Neural progenitor cell (in vitro differentiated cells): ENCODE data around the gene CIROP. TPM values are rescaled to one million over a fixed set of nuclear protein-coding genes. Genes with fewer than 3 reads are reported as not detected.

ENCODE experiments used
- DNase-seq: peaks from one replicate; pipeline ENCODE4 v3.0.0-alpha.2; 2016; ENCODE audit warnings: low spot score
- H2AFZ ChIP-seq: fragments of 200-600 bp; sonication (generic); replicated peaks from 2 replicates; pipeline ENCODE4 v1.6.1; 2016; ENCODE audit warnings: antibody characterized with exemption
- H3F3A ChIP-seq: fragments of 200-600 bp; sonication (generic); 2 replicates; pipeline ENCODE4 v1.6.1; 2016; ENCODE audit warnings: antibody characterized with exemption, low read depth
- H3K27ac ChIP-seq: fragments of 200-600 bp; sonication (generic); 2 replicates; pipeline ENCODE4 v1.5.1; 2016; ENCODE audit warnings: mild to moderate bottlenecking
- H3K27me3 ChIP-seq: fragments of 200-600 bp; sonication (generic); 2 replicates; pipeline ENCODE4 v1.6.1; 2016; ENCODE audit warnings: mild to moderate bottlenecking, moderate library complexity
- H3K36me3 ChIP-seq: fragments of 200-600 bp; sonication (generic); 2 replicates; pipeline ENCODE4 v1.5.1; 2016
- H3K4me1 ChIP-seq: fragments of 200-600 bp; sonication (generic); 2 replicates; pipeline ENCODE4 v1.6.1; 2016; ENCODE audit warnings: mixed run types
- H3K4me2 ChIP-seq: fragments of 200-600 bp; sonication (generic); 2 replicates; pipeline ENCODE4 v1.6.1; 2016
- H3K4me3 ChIP-seq: fragments of 200-600 bp; sonication (generic); 2 replicates; pipeline ENCODE4 v1.5.1; 2016
- H3K79me2 ChIP-seq: fragments of 200-600 bp; sonication (generic); 2 replicates; pipeline ENCODE4 v1.6.1; 2016; ENCODE audit warnings: low read depth
- H3K9ac ChIP-seq: fragments of 200-600 bp; sonication (generic); 2 replicates; pipeline ENCODE4 v1.6.1; 2016
- H3K9me3 ChIP-seq: fragments of 200-600 bp; sonication (generic); 2 replicates; pipeline ENCODE4 v1.5.1; 2016; ENCODE audit warnings: low read depth
- H4K20me1 ChIP-seq: fragments of 200-600 bp; sonication (generic); 2 replicates; pipeline ENCODE4 v1.6.1; 2016; ENCODE audit warnings: low read depth
- H3K27ac Mint-ChIP-seq: 3 replicates; pipeline ENCODE4 v1.8.0; 2021; ENCODE audit warnings: mixed read lengths
- H3K27me3 Mint-ChIP-seq: 2 replicates; pipeline ENCODE4 v1.8.0; 2022; ENCODE audit warnings: low read depth, mild to moderate bottlenecking, inconsistent platforms, moderate library complexity, mixed read lengths; ENCODE audit not compliant: insufficient read depth
- H3K36me3 Mint-ChIP-seq: 3 replicates; pipeline ENCODE4 v1.8.0; 2021; ENCODE audit warnings: mixed read lengths
- H3K4me1 Mint-ChIP-seq: 3 replicates; pipeline ENCODE4 v1.8.0; 2021; ENCODE audit warnings: mixed read lengths
- H3K4me3 Mint-ChIP-seq: 3 replicates; pipeline ENCODE4 v1.8.0; 2021; ENCODE audit warnings: mild to moderate bottlenecking, moderate library complexity, mixed read lengths
- H3K9me3 Mint-ChIP-seq: 3 replicates; pipeline ENCODE4 v1.8.0; 2020; ENCODE audit warnings: mixed read lengths
- CTCF ChIP-seq: fragments of 200-600 bp; sonication (generic); IDR thresholded peaks from 2 replicates; pipeline ENCODE4 v1.5.1; 2017; ENCODE audit warnings: antibody characterized with exemption, mild to moderate bottlenecking
- EZH2 ChIP-seq: fragments of 200-600 bp; sonication (generic); IDR thresholded peaks from 2 replicates; pipeline ENCODE4 v1.6.1; 2017; ENCODE audit warnings: antibody characterized with exemption, mild to moderate bottlenecking, moderate library complexity
- EZH2phosphoT487 ChIP-seq: fragments of 200-600 bp; sonication (generic); IDR thresholded peaks from 2 replicates; pipeline ENCODE4 v1.6.1; 2017; ENCODE audit warnings: antibody characterized with exemption
- total RNA-seq: library from RNA; depleted of rRNA; stranded (reverse); fragments of >200 nt; gene quantifications from 2 replicates; pipeline ENCODE4 v1.2.3, GENCODE V29; 2015; ENCODE audit warnings: low replicate concordance

Gene CIROP
- total RNA-seq, 1 donor from 2014 or later, result 0.06 TPM

GRCh38 chr14:23066855-23067744 lies 37.7 kb downstream of the CIROP start:
- H4K20me1 ChIP-seq, result peaks cover 87% of the 10 kb centered on the region
- Mint-ChIP-seq H3K27me3 (peaks cover 10% of the 10 kb centered on the region), H3K36me3 (peaks cover 40% of the 10 kb centered on the region), H3K4me3 (no peak overlapping the region), H3K9me3 (no peaks in the 10 kb centered on the region), H3K27ac (no peak overlapping the region), H3K4me1 (peaks cover 36% of the 10 kb centered on the region)
- H3K27me3 ChIP-seq, result no peaks in the 10 kb centered on the region
- H3K36me3 ChIP-seq, result peaks cover 39% of the 10 kb centered on the region
- H3K9ac ChIP-seq, result no peak overlapping the region
- H3K27ac ChIP-seq, result peak overlapping the region; percentile 5
- H3K9me3 ChIP-seq, result no peaks in the 10 kb centered on the region
- peaks cover 91% of the 10 kb centered on the region for H3F3A ChIP-seq
- peaks cover 44% of the 10 kb centered on the region for H3K4me1 ChIP-seq
- peak overlapping the region; percentile 85 for H3K4me2 ChIP-seq
- no peak for DNase-seq
- H3K4me3 ChIP-seq, result no peak overlapping the region
- TF ChIP-seq EZH2 (no peak), EZH2phosphoT487 (no peak), CTCF (no peak)
- H3K79me2 ChIP-seq, result peaks cover 92% of the 10 kb centered on the region
- no peak overlapping the region for H2AFZ ChIP-seq

- Histone ChIP-seq H3K4me2 (peak overlapping the region; percentile 85), H3F3A (peaks cover 89% of the 10 kb centered on the region), H3K9me3 (no peaks in the 10 kb centered on the region), H3K9ac (no peak overlapping the region), H3K36me3 (peaks cover 41% of the 10 kb centered on the region), H3K4me1 (peaks cover 39% of the 10 kb centered on the region), H3K79me2 (peaks cover 94% of the 10 kb centered on the region), H2AFZ (no peak overlapping the region), H3K27ac (no peak overlapping the region), H4K20me1 (peaks cover 86% of the 10 kb centered on the region), H3K4me3 (no peak overlapping the region), H3K27me3 (no peaks in the 10 kb centered on the region)
- DNase-seq, result no peak
- H3K27ac Mint-ChIP-seq, result no peak overlapping the region
- peaks cover 30% of the 10 kb centered on the region for H3K4me1 Mint-ChIP-seq
- H3K36me3 Mint-ChIP-seq, result peaks cover 40% of the 10 kb centered on the region
- TF ChIP-seq CTCF, result no peak
- TF ChIP-seq EZH2, result no peak
- peaks cover 8% of the 10 kb centered on the region for H3K27me3 Mint-ChIP-seq
- no peaks in the 10 kb centered on the region for H3K9me3 Mint-ChIP-seq
- H3K4me3 Mint-ChIP-seq, result no peak overlapping the region
Observed at GRCh38 chr14:23066368-23066767, 38.4 kb downstream of the CIROP start.

- no peak for DNase-seq
- Mint-ChIP-seq H3K4me3 (no peak overlapping the region), H3K9me3 (no peaks in the 10 kb centered on the region), H3K27me3 (peaks cover 2% of the 10 kb centered on the region), H3K36me3 (peaks cover 34% of the 10 kb centered on the region), H3K27ac (no peak overlapping the region), H3K4me1 (peaks cover 16% of the 10 kb centered on the region)
- peak overlapping the region; percentile 54 for H3K27ac ChIP-seq
- H3K4me2 ChIP-seq, result no peak overlapping the region
- H3K36me3 ChIP-seq, result peaks cover 44% of the 10 kb centered on the region
- H2AFZ ChIP-seq, result no peak overlapping the region
- peaks cover 27% of the 10 kb centered on the region for H3K4me1 ChIP-seq
- H3K9me3 ChIP-seq, result no peaks in the 10 kb centered on the region
- no peaks in the 10 kb centered on the region for H3K27me3 ChIP-seq
- H3K4me3 ChIP-seq, result no peak overlapping the region
- no peak overlapping the region for H3K9ac ChIP-seq
- H3F3A ChIP-seq, result peaks cover 92% of the 10 kb centered on the region
- peaks cover 96% of the 10 kb centered on the region for H4K20me1 ChIP-seq
- peaks cover 66% of the 10 kb centered on the region for H3K79me2 ChIP-seq
- TF ChIP-seq CTCF (no peak), EZH2phosphoT487 (no peak), EZH2 (no peak)
Observed at GRCh38 chr14:23063601-23064000, 41.2 kb downstream of the CIROP start.
